OCI-LY7 (cell line): ENCODE measurements around the gene PBLD. TPM values are rescaled to one million over a fixed set of nuclear protein-coding genes. Genes with fewer than 3 reads are reported as not detected.

Experiments used
- BruUV-seq: library from RNA; stranded (reverse); fragments of 400-500 nt; replicated peaks from 2 replicates; lab custom pipeline; 2021; lab: Mats Ljungman, UMichigan
- CTCF ChIA-PET: fragments of 300-600 bp; sonication (Branson Sonifier 250); formaldehyde crosslinking; loops from one replicate; lab custom pipeline; 2022; ENCODE audit warnings: antibody characterized with exemption; ENCODE audit not compliant: unreplicated experiment; lab: Charles Lee
- POLR2A ChIA-PET: fragments of 300-600 bp; sonication (Branson Sonifier 250); formaldehyde crosslinking; loops from one replicate; lab custom pipeline; 2022; ENCODE audit warnings: antibody characterized with exemption; lab: Charles Lee
- DNase-seq: peaks from one replicate; pipeline ENCODE4 v3.0.0-alpha.2; 2015; ENCODE audit warnings: low spot score
- H2AFZ ChIP-seq: fragments of 200-600 bp; sonication (generic), shearing (Covaris generic); 2 replicates; pipeline ENCODE4 v1.6.1; 2014; ENCODE audit warnings: mild to moderate bottlenecking, antibody characterized with exemption, low read length, moderate library complexity
- H3K27ac ChIP-seq: fragments of 200-600 bp; sonication (generic); 2 replicates; pipeline ENCODE4 v1.5.1; 2014; ENCODE audit warnings: mixed run types, low read depth, mild to moderate bottlenecking, moderate library complexity, low read length, inconsistent platforms; ENCODE audit not compliant: poor library complexity, severe bottlenecking
- H3K36me3 ChIP-seq: fragments of 200-600 bp; sonication (generic); 2 replicates; pipeline ENCODE4 v1.6.1; 2014; ENCODE audit warnings: mild to moderate bottlenecking, antibody characterized with exemption, low read length, moderate library complexity, mixed read lengths; ENCODE audit not compliant: insufficient read depth
- H3K4me1 ChIP-seq: fragments of 200-600 bp; sonication (generic); 2 replicates; pipeline ENCODE4 v1.5.1; 2014; ENCODE audit warnings: mild to moderate bottlenecking, low read length; ENCODE audit not compliant: insufficient read depth, poor library complexity, severe bottlenecking
- H3K4me2 ChIP-seq: fragments of 200-600 bp; sonication (generic); 2 replicates; pipeline ENCODE4 v1.6.1; 2014; ENCODE audit warnings: mild to moderate bottlenecking, low read length
- H3K4me3 ChIP-seq: fragments of 200-600 bp; sonication (generic); 2 replicates; pipeline ENCODE4 v1.5.1; 2014; ENCODE audit warnings: mild to moderate bottlenecking, low read depth, low read length; ENCODE audit not compliant: poor library complexity, severe bottlenecking
- H3K79me2 ChIP-seq: fragments of 200-600 bp; sonication (generic); 2 replicates; pipeline ENCODE4 v1.6.1; 2016; ENCODE audit warnings: low read depth, mild to moderate bottlenecking, low read length, moderate library complexity, mixed read lengths; ENCODE audit not compliant: insufficient read depth
- H3K9me2 ChIP-seq: fragments of 200-600 bp; sonication (generic); 2 replicates; pipeline ENCODE4 v1.6.1; 2016; ENCODE audit warnings: mild to moderate bottlenecking, low read length, mixed read lengths; ENCODE audit not compliant: insufficient read depth
- H3K9me3 ChIP-seq: fragments of 200-600 bp; sonication (generic); 2 replicates; pipeline ENCODE4 v1.6.1; 2014; ENCODE audit warnings: mild to moderate bottlenecking, mixed run types, low read length, mixed read lengths
- H4K20me1 ChIP-seq: fragments of 200-600 bp; sonication (generic); 2 replicates; pipeline ENCODE4 v1.6.1; 2014; ENCODE audit warnings: mild to moderate bottlenecking, antibody characterized with exemption, low read length, moderate library complexity, mixed read lengths; ENCODE audit not compliant: insufficient read depth
- EZH2phosphoT487 ChIP-seq: fragments of 200-600 bp; sonication (generic); IDR thresholded peaks from 2 replicates; pipeline ENCODE4 v1.6.1; 2018; ENCODE audit warnings: low read depth, borderline replicate concordance, mild to moderate bottlenecking, mixed run types, antibody characterized with exemption, low read length, moderate library complexity, mixed read lengths
- intact Hi-C: fragments of 100-400 bp; cut with micrococcal nuclease; formaldehyde crosslinking; loops from one replicate; pipeline ENCODE4 v1.10.0; 2022; ENCODE audit not compliant: unreplicated experiment
- total RNA-seq, 2 experiments: library from RNA; depleted of rRNA in 1 of 2; stranded (reverse); fragments of >200 nt in 1 of 2; shearing (Covaris generic) in 1 of 2; gene quantifications; 2 replicates each; pipeline ENCODE4 v1.2.3, GENCODE V29; 2014 to 2022
- TF ChIP-seq, protein P1 (sequence below): fragments of 200-600 bp; sonication (generic); conservative IDR thresholded peaks from 2 replicates; pipeline ENCODE4 v1.5.1; 2014; ENCODE audit warnings: mild to moderate bottlenecking, antibody characterized with exemption, low read length, moderate library complexity, mixed read lengths

PBLD gene
- total RNA-seq, 2 experiments from 2014 or later = 3.1 to 5.9 TPM

DNA sequence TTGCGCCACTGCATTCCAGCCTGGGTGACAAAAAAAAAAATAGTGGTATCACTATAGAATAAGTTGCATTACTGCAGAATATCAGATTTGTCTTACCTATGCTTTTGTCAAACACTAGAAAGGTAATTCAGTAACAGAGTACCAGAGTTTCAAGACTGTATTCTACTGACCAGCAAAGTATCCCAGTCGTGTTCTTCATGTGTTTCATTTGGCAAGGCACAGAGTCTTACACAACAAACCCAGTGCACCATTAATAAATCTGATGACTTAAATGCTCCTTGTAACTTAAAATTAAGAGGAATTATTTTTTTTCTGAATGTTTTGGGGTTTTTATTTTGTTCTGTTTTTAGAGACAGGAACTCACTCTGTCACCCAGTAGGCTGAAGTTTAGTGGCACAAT, 34.4 kb upstream of the PBLD start:
- CTCF ChIA-PET = no interaction called here
- POLR2A ChIA-PET = no interaction called here
- Histone ChIP-seq H4K20me1 (no peaks in the 10 kb centered on the region), H3K4me1 (peaks cover 12% of the 10 kb centered on the region), H2AFZ (no peak overlapping the region), H3K36me3 (peaks cover 21% of the 10 kb centered on the region), H3K4me2 (no peak overlapping the region), H3K79me2 (no peaks in the 10 kb centered on the region), H3K9me3 (peaks cover 9% of the 10 kb centered on the region; the same call in 1 of the 2 replicates), H3K9me2 (no peaks in the 10 kb centered on the region), H3K4me3 (no peak overlapping the region), H3K27ac (no peak overlapping the region)
- BruUV-seq = no TSS peak
- TF ChIP-seq, protein P1, sequence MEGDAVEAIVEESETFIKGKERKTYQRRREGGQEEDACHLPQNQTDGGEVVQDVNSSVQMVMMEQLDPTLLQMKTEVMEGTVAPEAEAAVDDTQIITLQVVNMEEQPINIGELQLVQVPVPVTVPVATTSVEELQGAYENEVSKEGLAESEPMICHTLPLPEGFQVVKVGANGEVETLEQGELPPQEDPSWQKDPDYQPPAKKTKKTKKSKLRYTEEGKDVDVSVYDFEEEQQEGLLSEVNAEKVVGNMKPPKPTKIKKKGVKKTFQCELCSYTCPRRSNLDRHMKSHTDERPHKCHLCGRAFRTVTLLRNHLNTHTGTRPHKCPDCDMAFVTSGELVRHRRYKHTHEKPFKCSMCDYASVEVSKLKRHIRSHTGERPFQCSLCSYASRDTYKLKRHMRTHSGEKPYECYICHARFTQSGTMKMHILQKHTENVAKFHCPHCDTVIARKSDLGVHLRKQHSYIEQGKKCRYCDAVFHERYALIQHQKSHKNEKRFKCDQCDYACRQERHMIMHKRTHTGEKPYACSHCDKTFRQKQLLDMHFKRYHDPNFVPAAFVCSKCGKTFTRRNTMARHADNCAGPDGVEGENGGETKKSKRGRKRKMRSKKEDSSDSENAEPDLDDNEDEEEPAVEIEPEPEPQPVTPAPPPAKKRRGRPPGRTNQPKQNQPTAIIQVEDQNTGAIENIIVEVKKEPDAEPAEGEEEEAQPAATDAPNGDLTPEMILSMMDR = no peak
- intact Hi-C loops = no loop called here
- no peak for DNase-seq

DNA sequence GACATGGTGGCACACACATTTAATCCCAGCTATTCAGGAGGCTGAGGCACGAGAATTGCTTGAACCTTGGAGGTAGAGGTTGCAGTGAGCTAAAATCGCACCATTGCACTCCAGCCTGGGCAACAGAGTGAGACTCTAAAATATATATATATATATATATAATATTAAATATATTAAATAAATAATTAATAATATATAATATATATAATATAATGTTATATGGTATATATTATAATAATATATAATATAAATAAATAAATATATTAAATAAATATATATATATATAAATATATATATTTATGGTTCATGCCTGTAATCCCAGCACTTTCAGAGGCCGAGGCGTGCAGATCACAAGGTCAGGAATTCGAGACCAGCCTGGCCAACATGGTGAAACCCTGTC, 33.9 kb upstream of the PBLD start:
- ChIA-PET CTCF (no interaction called here), POLR2A (no interaction called here)
- H3K27ac ChIP-seq = no peak overlapping the region
- no peak for TF ChIP-seq EZH2phosphoT487
- TF ChIP-seq, protein P1 = no peak
- no peak overlapping the region for H3K4me2 ChIP-seq
- no peaks in the 10 kb centered on the region for H4K20me1 ChIP-seq
- H3K9me2 ChIP-seq = no peaks in the 10 kb centered on the region
- H3K4me1 ChIP-seq = peaks cover 12% of the 10 kb centered on the region
- H3K79me2 ChIP-seq = no peaks in the 10 kb centered on the region
- H3K9me3 ChIP-seq = peaks cover 3% of the 10 kb centered on the region; the same call in 1 of the 2 replicates
- H3K36me3 ChIP-seq = peaks cover 16% of the 10 kb centered on the region
- no peak for DNase-seq
- no peak overlapping the region for H2AFZ ChIP-seq
- BruUV-seq = no TSS peak
- H3K4me3 ChIP-seq = no peak overlapping the region
- intact Hi-C loops = no loop called here

DNA sequence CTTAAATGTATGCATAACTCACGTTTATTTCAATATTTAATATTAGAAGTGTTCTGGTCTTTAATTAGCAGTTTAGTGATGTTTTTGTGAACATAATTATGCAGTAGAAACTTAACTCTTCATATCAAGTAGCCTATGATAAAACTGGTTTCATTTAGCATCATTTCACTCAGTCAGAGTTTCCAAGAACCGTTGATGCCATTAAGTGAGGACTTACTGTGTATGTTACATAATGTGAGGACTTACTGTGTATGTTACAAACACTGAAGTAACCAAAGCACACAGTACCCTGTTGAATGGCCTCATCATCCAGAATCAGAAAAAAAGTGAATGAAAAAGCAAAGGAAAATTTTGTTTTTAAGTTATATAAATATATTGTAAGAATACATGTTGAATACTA, 32.9 kb upstream of the PBLD start:
- DNase-seq = no peak
- POLR2A ChIA-PET = interaction anchor here (0.7 kb wide), 1 partner anchor 107 kb away, joined by 3 read pairs; no protein-coding TSS in a partner anchor
- Histone ChIP-seq H3K9me3 (no peaks in the 10 kb centered on the region), H4K20me1 (no peaks in the 10 kb centered on the region), H3K4me1 (peaks cover 12% of the 10 kb centered on the region), H3K9me2 (no peaks in the 10 kb centered on the region), H3K27ac (no peak overlapping the region), H3K36me3 (peaks cover 12% of the 10 kb centered on the region), H3K79me2 (no peaks in the 10 kb centered on the region), H3K4me3 (no peak overlapping the region), H2AFZ (no peak overlapping the region), H3K4me2 (no peak overlapping the region)
- intact Hi-C loops = no loop called here
- CTCF ChIA-PET = no interaction called here
- no TSS peak for BruUV-seq
- TF ChIP-seq, protein P1 = no peak
- TF ChIP-seq EZH2phosphoT487 = no peak
